Posterior vena cava (tissue), 2 donors: ENCODE results near the gene OR10W1. TPM values are rescaled to one million over a fixed set of nuclear protein-coding genes. Genes with fewer than 3 reads are reported as not detected.

Experiments used
- DNase-seq: peaks from one replicate; pipeline ENCODE4 v3.0.0-alpha.2; 2020; ENCODE audit warnings: low spot score
- intact Hi-C, 2 donors: fragments of 100-400 bp; cut with DNase I; formaldehyde crosslinking; loops; one replicate each; pipeline versions ENCODE4 v1.14.1 to v1.14.2; 2022 to 2023
- long read RNA-seq, 2 donors: library from polyadenylated mRNA; unstranded; transcript quantifications; one replicate each; pipeline ENCODE4 v2.0.0, GENCODE V29; 2020 to 2021
- total RNA-seq, 2 donors: library from RNA; stranded (reverse); fragmentation: NEBNext Ultra II Directional; extraction: Animal tissue kit (Norgen Biotek cat#: 25700); gene quantifications; one replicate each; pipeline ENCODE4 v1.2.1, GENCODE V29; 2021
- donor health status: DM: yes; HTN: yes; CAD: no.
- donor health status: DM: yes; HTN: yes; CAD: no.

Gene OR10W1
- total RNA-seq, result not detected
- long read RNA-seq, donor 1, result 0 reads
- long read RNA-seq, donor 2, result 0 reads

- intact Hi-C loops, result no loop called here
- no peak for DNase-seq
Measured at GRCh38 chr11:58268142-58268541, at the start of gene OR10W1. Gene OR10W1, minus strand, starts transcription at chr11:58268260. Its CDS starts 402 bp downstream, at chr11:58267858.

- intact Hi-C loops, result no loop called here
- no peak for DNase-seq
Measured at GRCh38 chr11:58316142-58316541, 48.1 kb upstream of the OR10W1 start.

- intact Hi-C loops, result no loop called here
- DNase-seq, result no peak
Measured at GRCh38 chr11:58301576-58301975, 33.5 kb upstream of the OR10W1 start.

GRCh38 chr11:58292017-58292416 lies 24.0 kb upstream of the OR10W1 start:
- peak; percentile 74 for DNase-seq
- intact Hi-C loops, result no loop called here

- DNase-seq, result no peak
- intact Hi-C loops, result no loop called here
Measured at GRCh38 chr11:58289266-58289665, 21.2 kb upstream of the OR10W1 start.

- intact Hi-C loops, result no loop called here
- no peak for DNase-seq
Measured at GRCh38 chr11:58286249-58286648, 18.2 kb upstream of the OR10W1 start.

- intact Hi-C loops, result no loop called here
- no peak for DNase-seq
Measured at GRCh38 chr11:58285483-58286040, 17.5 kb upstream of the OR10W1 start.

- no peak for DNase-seq
Measured at GRCh38 chr11:58276151-58276550, 8.1 kb upstream of the OR10W1 start.

GRCh38 chr11:58275002-58275401 lies 6.9 kb upstream of the OR10W1 start:
- no peak for DNase-seq
- intact Hi-C loops, result no loop called here

More at GRCh38 chr11:58276151-58276550, 8.1 kb upstream of the OR10W1 start:
- intact Hi-C loops, result no loop called here

GRCh38 chr11:58259983-58260382 lies 8.1 kb downstream of the OR10W1 start:
- intact Hi-C loops, result no loop called here

GRCh38 chr11:58254936-58255335 lies 13.1 kb downstream of the OR10W1 start:
- DNase-seq, result no peak
- intact Hi-C loops, result no loop called here

More at GRCh38 chr11:58259983-58260382, 8.1 kb downstream of the OR10W1 start:
- DNase-seq, result no peak

GRCh38 chr11:58243954-58244353 lies 24.1 kb downstream of the OR10W1 start:
- DNase-seq, result no peak
- intact Hi-C loops, result no loop called here

- intact Hi-C loops, result no loop called here
- no peak for DNase-seq
Measured at GRCh38 chr11:58227956-58228615, 40.0 kb downstream of the OR10W1 start.

GRCh38 chr11:58222721-58223120 lies 45.3 kb downstream of the OR10W1 start:
- DNase-seq, result no peak
- intact Hi-C loops, result no loop called here

Other genes with a start within 250 kb of the OR10W1 start
- not detected for gene OR9Q1, start 244.4 kb downstream of the OR10W1 start, total RNA-seq
- not detected for gene OR6Q1, start 237.3 kb downstream of the OR10W1 start, total RNA-seq
- gene OR9I1, start 142.7 kb downstream of the OR10W1 start, total RNA-seq, result not detected
- gene OR9Q2, start 79.2 kb downstream of the OR10W1 start, total RNA-seq, result not detected
- gene OR1S2, start 64.1 kb downstream of the OR10W1 start, total RNA-seq, result not detected
- gene OR1S1, start 55.5 kb downstream of the OR10W1 start, total RNA-seq, result not detected
- gene OR10Q1, start 39.3 kb downstream of the OR10W1 start, total RNA-seq, result not detected
- gene OR5B17, start 90.8 kb upstream of the OR10W1 start, total RNA-seq, result not detected
- not detected for gene OR5B3, start 138.6 kb upstream of the OR10W1 start, total RNA-seq
- gene OR5B2, start 159.9 kb upstream of the OR10W1 start, total RNA-seq, result not detected
- gene OR5B12, start 174.0 kb upstream of the OR10W1 start, total RNA-seq, result not detected
- gene OR5B21, start 239.8 kb upstream of the OR10W1 start, total RNA-seq, result not detected